GM12878 (cell line): ENCODE results near the gene CLCN7. TPM values are rescaled to one million over a fixed set of nuclear protein-coding genes. Genes with fewer than 3 reads are reported as not detected.

Experiments used
- ATAC-seq: fragments of 200-7000 bp; cut with Tn5 transposase; 3 replicates; pipeline ENCODE4 v1.9.1; 2020; ENCODE audit warnings: mild to moderate bottlenecking, moderate library complexity
- BruUV-seq: library from RNA; stranded (reverse); fragments of 400-500 nt; replicated peaks from 2 replicates; lab custom pipeline; 2021; lab: Mats Ljungman, UMichigan
- CTCF ChIA-PET: fragments of 300-600 bp; sonication (Branson Sonifier 250); formaldehyde crosslinking; extraction: SDS; loops from one replicate; lab custom pipeline; 2021; ENCODE audit warnings: inconsistent platforms; lab: Yijun Ruan, JAX
- POLR2A ChIA-PET: fragments of 350-600 bp; formaldehyde crosslinking; extraction: SDS; loops from one replicate; lab custom pipeline; 2021; ENCODE audit warnings: inconsistent platforms; lab: Charles Lee
- RAD21 ChIA-PET: fragments of 300-600 bp; sonication (Branson Sonifier 250); formaldehyde crosslinking; loops from one replicate; lab custom pipeline; 2023; ENCODE audit warnings: antibody characterized with exemption; ENCODE audit not compliant: unreplicated experiment; lab: Charles Lee
- SMC1A ChIA-PET: fragments of 300-600 bp; sonication (Branson Sonifier 250); formaldehyde crosslinking; loops from one replicate; lab custom pipeline; 2023; ENCODE audit not compliant: unreplicated experiment, uncharacterized antibody; lab: Charles Lee
- DNase-seq: peaks from one replicate; pipeline ENCODE4 v3.0.0-alpha.2; 2011; ENCODE audit warnings: low read depth, low spot score
- FAIRE-seq: peaks from 3 replicates; lab custom pipeline; 2011; peaks lifted over from hg19 to GRCh38; lab: Jason Lieb, UNC
- H2AFZ ChIP-seq: 2 replicates; pipeline ENCODE4 v1.6.0; 2011; ENCODE audit warnings: low read depth, low read length, control low read depth; ENCODE audit not compliant: control insufficient read depth
- H3K27ac ChIP-seq: 2 replicates; pipeline ENCODE4 v1.5.1; 2011; ENCODE audit warnings: control low read depth; ENCODE audit not compliant: control insufficient read depth, insufficient read depth
- H3K27me3 ChIP-seq, 2 experiments: replicated peaks in 1 of 2; 2 replicates each; pipeline versions ENCODE4 v1.6.0 to v1.6.1; 2011; ENCODE audit warnings: low read length in 1 of 2; ENCODE audit not compliant: control insufficient read depth in 2 of 2, insufficient read depth in 2 of 2
- H3K36me3 ChIP-seq, 2 experiments: 2 replicates each; pipeline ENCODE4 v1.5.1; 2011; ENCODE audit warnings: low read length in 1 of 2; ENCODE audit not compliant: control insufficient read depth in 2 of 2, insufficient read depth in 2 of 2
- H3K4me1 ChIP-seq: 2 replicates; pipeline ENCODE4 v1.6.1; 2011; ENCODE audit warnings: mild to moderate bottlenecking, low read length, moderate library complexity, mixed read lengths; ENCODE audit not compliant: control insufficient read depth, insufficient read depth
- H3K4me2 ChIP-seq: 2 replicates; pipeline ENCODE4 v1.6.0; 2011; ENCODE audit warnings: control low read depth; ENCODE audit not compliant: control insufficient read depth, insufficient read depth
- H3K4me3 ChIP-seq: fragments of 200-600 bp; sonication (generic); 2 replicates; pipeline ENCODE4 v1.5.1; 2016
- H3K79me2 ChIP-seq: 2 replicates; pipeline ENCODE4 v1.6.0; 2011; ENCODE audit warnings: low read length; ENCODE audit not compliant: control insufficient read depth, insufficient read depth
- H3K9ac ChIP-seq: 2 replicates; pipeline ENCODE4 v1.8.0; 2011; ENCODE audit warnings: low read length, control low read depth, mixed read lengths; ENCODE audit not compliant: control insufficient read depth, insufficient read depth
- H3K9me3 ChIP-seq: replicated peaks from 3 replicates; pipeline ENCODE4 v1.5.1; 2011; ENCODE audit warnings: mild to moderate bottlenecking, low read length; ENCODE audit not compliant: control insufficient read depth, insufficient read depth
- H4K20me1 ChIP-seq: 2 replicates; pipeline ENCODE4 v1.6.0; 2011; ENCODE audit not compliant: control insufficient read depth, insufficient read depth
- BCL3 ChIP-seq: IDR thresholded peaks from 2 replicates; pipeline ENCODE4 v1.6.1; 2011; ENCODE audit warnings: borderline replicate concordance, low read depth, mild to moderate bottlenecking, moderate library complexity, low read length; ENCODE audit not compliant: insufficient read depth, poor library complexity, severe bottlenecking
- IRF4 ChIP-seq: IDR thresholded peaks from 2 replicates; pipeline ENCODE4 v1.6.1; 2011; ENCODE audit warnings: low read depth, low read length
- ZZZ3 ChIP-seq: IDR thresholded peaks from 2 replicates; pipeline ENCODE4 v1.6.1; 2011; ENCODE audit warnings: low read depth; ENCODE audit not compliant: control insufficient read depth, insufficient read length
- WGBS: methylation state at CpG from one replicate; pipeline ENCODE4 v1.1.6; 2016; ENCODE audit warnings: low lambda C conversion rate; ENCODE audit not compliant: insufficient replicate concordance, insufficient coverage; ENCODE audit errors: missing lambda C conversion rate; 5-methylcytosine and 5-hydroxymethylcytosine counted together
- in situ Hi-C: fragments of 300-500 bp; cut with MboI; formaldehyde crosslinking; loops from 9 replicates; pipeline ENCODE4 v1.14.3; 2018; ENCODE audit warnings: mixed read lengths
- intact Hi-C: fragments of 100-400 bp; cut with micrococcal nuclease; formaldehyde crosslinking; loops from one replicate; pipeline ENCODE4 v1.14.2; 2022; ENCODE audit not compliant: unreplicated experiment
- polyA plus RNA-seq, 11 experiments: library from polyadenylated mRNA; depleted of rRNA in 4 of 11; unstranded in 6 of 11; stranded (reverse) in 5 of 11; fragments of >200 nt; fragmentation: Nextera tagmentation in 4 of 11; fragmentation: Illumina TruSeq in 1 of 11; extraction: Ambion mirVana in 4 of 11; extraction: Trizol in 1 of 11; gene quantifications; 1 replicate in 1 of 11; 2 replicates in 10 of 11; pipeline versions ENCODE4 v1.2.1 to v1.2.3, GENCODE V29; 2011 to 2016; ENCODE audit warnings: inconsistent platforms in 2 of 11, missing spikeins in 2 of 11, low read depth in 1 of 11
- total RNA-seq, 4 experiments: library from RNA; depleted of rRNA in 3 of 4; stranded (reverse); fragments of >200 nt in 3 of 4; fragmentation: Illumina TruSeq in 1 of 4; extraction: Trizol in 1 of 4; gene quantifications; 2 replicates each; pipeline versions ENCODE4 v1.2.1 to v1.2.3, GENCODE V29; 2013 to 2021
- TF ChIP-seq, protein P1 (sequence below): IDR thresholded peaks from 2 replicates; pipeline ENCODE4 v1.6.1; 2012; ENCODE audit warnings: low read depth, low read length, improper control_type of control experiment

The CLCN7 gene
- total and polyA plus RNA-seq, 10 of the 15 experiments (the other 5 are each of a cell fraction or from before 2014, with no cell fraction given) = 0.04 to 62.5 (median 19.9) TPM

DNA sequence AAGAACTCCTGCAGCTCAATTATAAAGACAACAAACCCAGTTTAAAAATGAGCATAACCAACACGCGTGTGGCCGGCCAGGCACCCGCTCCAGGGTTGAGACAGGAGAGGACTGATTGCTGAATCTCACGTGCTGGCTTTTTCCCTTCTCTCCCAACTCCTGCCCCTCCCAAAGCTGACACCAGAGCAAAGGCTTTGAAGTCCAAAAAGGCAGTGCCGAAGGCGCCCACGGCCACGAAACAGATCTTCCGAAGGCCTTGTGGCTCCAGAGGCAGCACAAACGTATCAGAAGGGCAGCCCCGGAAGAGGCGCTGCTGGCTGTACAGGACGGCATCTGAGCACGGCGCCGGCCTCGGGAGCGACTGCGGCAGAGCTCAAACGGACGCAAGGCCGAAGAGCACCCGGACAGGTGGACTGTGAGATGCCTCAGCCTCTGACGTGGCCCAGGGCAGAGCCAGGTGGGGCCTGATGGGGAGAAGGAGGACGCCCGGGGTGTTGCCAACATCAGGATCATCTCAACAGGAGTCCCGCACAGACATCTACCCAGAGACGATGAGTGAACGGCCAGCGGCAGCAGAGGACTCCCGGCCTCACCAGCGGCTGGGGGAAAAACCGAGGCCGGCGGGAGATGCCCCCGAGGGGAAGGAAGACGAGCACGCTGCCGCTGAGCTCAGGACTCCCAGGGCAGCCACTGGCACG lies 10.5 kb downstream of the CLCN7 start:
- RAD21 ChIA-PET = no interaction called here
- no peak for ATAC-seq
- POLR2A ChIA-PET = no interaction called here
- Histone ChIP-seq H3K27ac (no peak overlapping the region), H3K9ac (no peak overlapping the region), H4K20me1 (no peaks in the 10 kb centered on the region), H2AFZ (no peak overlapping the region), H3K79me2 (peaks cover 14% of the 10 kb centered on the region), H3K36me3 (peaks cover 0 to 10% of the 10 kb centered on the region in 2 experiments; a peak in 2 of 4 replicates)
- DNase-seq = no peak
- FAIRE-seq = no peak
- intact Hi-C loops (no loop called here), in situ Hi-C loops (no loop called here)
- CTCF ChIA-PET = interaction anchor here (0.6 kb wide), 1 partner anchor 493 kb away, joined by 4 read pairs; no protein-coding TSS in a partner anchor
- TF ChIP-seq ZZZ3 = no peak
- no peak for TF ChIP-seq IRF4
- TF ChIP-seq, protein P1, sequence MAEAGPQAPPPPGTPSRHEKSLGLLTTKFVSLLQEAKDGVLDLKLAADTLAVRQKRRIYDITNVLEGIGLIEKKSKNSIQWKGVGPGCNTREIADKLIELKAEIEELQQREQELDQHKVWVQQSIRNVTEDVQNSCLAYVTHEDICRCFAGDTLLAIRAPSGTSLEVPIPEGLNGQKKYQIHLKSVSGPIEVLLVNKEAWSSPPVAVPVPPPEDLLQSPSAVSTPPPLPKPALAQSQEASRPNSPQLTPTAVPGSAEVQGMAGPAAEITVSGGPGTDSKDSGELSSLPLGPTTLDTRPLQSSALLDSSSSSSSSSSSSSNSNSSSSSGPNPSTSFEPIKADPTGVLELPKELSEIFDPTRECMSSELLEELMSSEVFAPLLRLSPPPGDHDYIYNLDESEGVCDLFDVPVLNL = no peak
- TF ChIP-seq, all 136 proteins: peak for 0
- WGBS = 86% methylated on average over 31 of the region's 41 CpGs
- Histone ChIP-seq H3K4me3 (no peak overlapping the region), H3K4me1 (no peaks in the 10 kb centered on the region), H3K9me3 (no peaks in the 10 kb centered on the region), H3K27me3 (no peaks in the 10 kb centered on the region), H3K4me2 (no peak overlapping the region)
- SMC1A ChIA-PET = interaction anchor here (0.9 kb wide), 1 partner anchor 101 kb away, joined by 4 read pairs; no protein-coding TSS in a partner anchor
- no TSS peak for BruUV-seq

- no peaks in the 10 kb centered on the region for H3K79me2 ChIP-seq
- ChIA-PET CTCF (no interaction called here), RAD21 (no interaction called here), SMC1A (no interaction called here), POLR2A (interaction anchor here (1.1 kb wide), 1 partner anchor 10 kb away, joined by 3 read pairs; no protein-coding TSS in a partner anchor)
- no peak overlapping the region for H2AFZ ChIP-seq
- WGBS = 91% methylated on average over 24 of the region's 24 CpGs
- intact Hi-C loops = no loop called here
- no peak for TF ChIP-seq BCL3
- no peaks in the 10 kb centered on the region for H3K27me3 ChIP-seq
- BruUV-seq = no TSS peak
- in situ Hi-C loops = no loop called here
- DNase-seq = no peak
- no peak overlapping the region for H3K4me2 ChIP-seq
- no peaks in the 10 kb centered on the region for H3K9me3 ChIP-seq
- peaks cover 10% of the 10 kb centered on the region for H3K4me1 ChIP-seq
- H3K4me3 ChIP-seq = no peak overlapping the region
- no peak overlapping the region for H3K27ac ChIP-seq
- ATAC-seq = no peak
- H4K20me1 ChIP-seq = no peaks in the 10 kb centered on the region
- H3K9ac ChIP-seq = no peak overlapping the region
- H3K36me3 ChIP-seq = peaks cover 0 to 12% of the 10 kb centered on the region in 2 experiments; a peak in 3 of 4 replicates
- no peak for FAIRE-seq
Measured at GRCh38 chr16:1461146-1461545, 13.7 kb downstream of the CLCN7 start.
